Measurements from ENCODE around the gene EIF4G3. TPM values are rescaled to one million over a fixed set of nuclear protein-coding genes. Genes with fewer than 3 reads are reported as not detected.
"Not testable (repeated sequence)": the region's sequence is repeated elsewhere in the genome, so short reads cannot be mapped to it uniquely, and the experiment has no call there.

The EIF4G3 gene
- total and polyA plus RNA-seq, 7 donors, result 11.3 to 58.1 (median 39.5) TPM

GRCh38 chr1:21091053-21091690, 85.5 kb downstream of the EIF4G3 start:
- H3K36me3 ChIP-seq (ENCODE audit: insufficient read depth in 1 of 2, low read depth in 1 of 2); H3K9me3 ChIP-seq; H3K4me3 ChIP-seq; intact Hi-C loops (cut with DNase I); H3K27me3 ChIP-seq (ENCODE audit: insufficient read depth in 3 of 3, low read length in 2 of 3); H3K27ac ChIP-seq: not testable (repeated sequence)
- H3K4me1 ChIP-seq, result peaks cover 21% of the 10 kb centered on the region
- WGBS, 3 donors, result 82 to 87% (median 82%) methylated on average over 11 of the region's 11 CpGs
- ATAC-seq, result peak; percentile 32 to 82 (median 76)
- DNase-seq, result peak in 1 of 2 donors; percentile 44

GRCh38 chr1:21090463-21090862, 86.2 kb downstream of the EIF4G3 start:
- Histone ChIP-seq H3K9me3 (peaks cover 2% of the 10 kb centered on the region), H3K36me3 (ENCODE audit: insufficient read depth in 1 of 2, low read depth in 1 of 2) (peaks cover 0 to 8% of the 10 kb centered on the region in 2 donors), H3K27ac (no peak overlapping the region), H3K27me3 (ENCODE audit: insufficient read depth in 3 of 3, low read length in 2 of 3) (no peaks in the 10 kb centered on the region), H3K4me3 (no peak overlapping the region), H3K4me1 (peaks cover 21% of the 10 kb centered on the region)
- intact Hi-C loops (cut with DNase I), result no loop called here
- peak in 1 of 4 donors; percentile 53 for ATAC-seq
- 3 to 6% (median 4%) methylated on average over 1 of the region's 1 CpG for WGBS, 3 donors
- TF ChIP-seq CTCF (IDR thresholded peaks at IDR 0.05), result no peak
- no peak for DNase-seq

GRCh38 chr1:21089731-21090130, 87.0 kb downstream of the EIF4G3 start:
- H3K9me3 ChIP-seq, result peaks cover 2% of the 10 kb centered on the region
- H3K4me3 ChIP-seq, result no peak overlapping the region
- no peak for TF ChIP-seq CTCF (IDR thresholded peaks at IDR 0.05)
- DNase-seq, result no peak
- no peaks in the 10 kb centered on the region for H3K27me3 ChIP-seq (ENCODE audit: insufficient read depth in 3 of 3, low read length in 2 of 3)
- ATAC-seq, result no peak
- H3K36me3 ChIP-seq (ENCODE audit: insufficient read depth in 1 of 2, low read depth in 1 of 2), result peaks cover 0 to 8% of the 10 kb centered on the region in 2 donors
- H3K27ac ChIP-seq, result no peak overlapping the region
- intact Hi-C loops (cut with DNase I), result no loop called here
- H3K4me1 ChIP-seq, result peaks cover 21% of the 10 kb centered on the region

GRCh38 chr1:21089299-21089698, 87.4 kb downstream of the EIF4G3 start:
- DNase-seq (no peak), ATAC-seq (peak in 1 of 4 donors; percentile 26)
- Histone ChIP-seq H3K4me3 (no peak overlapping the region), H3K9me3 (peaks cover 2% of the 10 kb centered on the region), H3K27ac (no peak overlapping the region), H3K4me1 (peaks cover 21% of the 10 kb centered on the region), H3K27me3 (ENCODE audit: insufficient read depth in 3 of 3, low read length in 2 of 3) (no peaks in the 10 kb centered on the region), H3K36me3 (ENCODE audit: insufficient read depth in 1 of 2, low read depth in 1 of 2) (peaks cover 0 to 8% of the 10 kb centered on the region in 2 donors)
- intact Hi-C loops (cut with DNase I), result no loop called here
- no peak for TF ChIP-seq CTCF (IDR thresholded peaks at IDR 0.05)
- WGBS, 3 donors, result 58 to 87% (median 69%) methylated on average over 2 of the region's 2 CpGs

GRCh38 chr1:21084111-21084810, 92.4 kb downstream of the EIF4G3 start:
- H3K4me1 ChIP-seq, result peaks cover 12% of the 10 kb centered on the region
- no peak for ATAC-seq
- no peaks in the 10 kb centered on the region for H3K9me3 ChIP-seq
- H3K27me3 ChIP-seq (ENCODE audit: insufficient read depth in 3 of 3, low read length in 2 of 3), result no peaks in the 10 kb centered on the region
- H3K27ac ChIP-seq, result peak overlapping the region; percentile 47
- intact Hi-C loops (cut with DNase I), result no loop called here
- H3K36me3 ChIP-seq (ENCODE audit: insufficient read depth in 1 of 2, low read depth in 1 of 2), result peaks cover 0 to 8% of the 10 kb centered on the region in 2 donors
- no peak for TF ChIP-seq CTCF (IDR thresholded peaks at IDR 0.05)
- no peak overlapping the region for H3K4me3 ChIP-seq
- no peak for DNase-seq
- 60 to 69% (median 68%) methylated on average over 4 of the region's 4 CpGs for WGBS, 3 donors
